Measurements from ENCODE around the gene CLEC19A.

The CLEC19A gene

DNA sequence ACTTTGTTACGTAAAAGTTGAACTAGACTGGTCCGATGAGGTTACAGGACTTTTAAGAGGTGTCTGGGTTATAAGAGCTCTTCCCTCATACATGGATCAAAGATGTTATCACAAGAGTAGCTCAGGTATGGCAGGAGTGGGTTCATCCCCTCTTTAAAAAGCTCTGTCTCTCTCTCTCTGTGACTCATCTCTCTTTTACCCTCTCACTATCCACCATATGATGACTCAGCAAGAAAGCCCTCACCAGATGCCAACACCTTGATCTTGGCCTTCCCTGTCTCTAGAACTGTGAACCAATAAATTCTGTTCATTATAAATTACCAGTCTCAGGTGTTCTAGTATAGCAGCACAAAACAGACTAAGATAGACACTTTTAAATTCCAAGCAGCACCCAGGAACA is 1.9 kb upstream of the CLEC19A start:
- Histone ChIP-seq H3K4me2 (no peak overlapping the region), H3K27ac (no peak overlapping the region), H4K20me1 (ENCODE audit: insufficient read depth) (no peaks in the 10 kb centered on the region), H3K36me3 (ENCODE audit: insufficient read depth) (no peaks in the 10 kb centered on the region), H3K9ac (no peak overlapping the region), H3K27me3 (ENCODE audit: insufficient read depth, low read depth) (no peaks in the 10 kb centered on the region), H3K4me3 (IDR thresholded peaks at IDR 0.05; ENCODE audit: insufficient read depth, low read depth, low read length) (no peak overlapping the region), H3K79me2 (ENCODE audit: insufficient read depth, low read depth) (no peaks in the 10 kb centered on the region), H3K4me1 (ENCODE audit: low read depth, poor library complexity, severe bottlenecking) (no peaks in the 10 kb centered on the region), H2AFZ (ENCODE audit: low read depth) (no peak overlapping the region)
- TF ChIP-seq, protein P1, sequence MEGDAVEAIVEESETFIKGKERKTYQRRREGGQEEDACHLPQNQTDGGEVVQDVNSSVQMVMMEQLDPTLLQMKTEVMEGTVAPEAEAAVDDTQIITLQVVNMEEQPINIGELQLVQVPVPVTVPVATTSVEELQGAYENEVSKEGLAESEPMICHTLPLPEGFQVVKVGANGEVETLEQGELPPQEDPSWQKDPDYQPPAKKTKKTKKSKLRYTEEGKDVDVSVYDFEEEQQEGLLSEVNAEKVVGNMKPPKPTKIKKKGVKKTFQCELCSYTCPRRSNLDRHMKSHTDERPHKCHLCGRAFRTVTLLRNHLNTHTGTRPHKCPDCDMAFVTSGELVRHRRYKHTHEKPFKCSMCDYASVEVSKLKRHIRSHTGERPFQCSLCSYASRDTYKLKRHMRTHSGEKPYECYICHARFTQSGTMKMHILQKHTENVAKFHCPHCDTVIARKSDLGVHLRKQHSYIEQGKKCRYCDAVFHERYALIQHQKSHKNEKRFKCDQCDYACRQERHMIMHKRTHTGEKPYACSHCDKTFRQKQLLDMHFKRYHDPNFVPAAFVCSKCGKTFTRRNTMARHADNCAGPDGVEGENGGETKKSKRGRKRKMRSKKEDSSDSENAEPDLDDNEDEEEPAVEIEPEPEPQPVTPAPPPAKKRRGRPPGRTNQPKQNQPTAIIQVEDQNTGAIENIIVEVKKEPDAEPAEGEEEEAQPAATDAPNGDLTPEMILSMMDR (conservative IDR thresholded peaks at IDR 0.05; ENCODE audit: low read depth, low read length) = no peak

DNA sequence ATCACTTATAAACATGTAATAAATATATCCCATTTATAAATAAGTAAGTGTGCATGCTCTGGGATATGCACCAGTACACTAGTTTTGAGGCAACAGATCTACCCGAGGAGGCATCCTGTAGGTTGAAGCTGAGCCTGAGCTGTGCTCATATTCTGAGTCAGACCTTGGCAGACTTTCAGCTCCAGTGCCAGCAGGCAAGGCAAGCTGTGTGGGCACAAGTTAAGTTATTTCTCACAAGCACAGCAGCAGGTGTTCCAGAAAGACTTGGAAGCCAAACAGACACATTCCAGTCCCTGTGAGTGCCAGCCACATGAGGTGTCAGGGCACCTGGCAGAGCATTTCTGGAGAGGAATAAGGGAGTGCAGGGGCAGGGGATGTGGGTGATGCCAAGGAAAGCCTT is 1.3 kb upstream of the CLEC19A start:
- Histone ChIP-seq H3K4me1 (ENCODE audit: low read depth, poor library complexity, severe bottlenecking) (no peaks in the 10 kb centered on the region), H3K27me3 (ENCODE audit: insufficient read depth, low read depth) (no peaks in the 10 kb centered on the region), H2AFZ (ENCODE audit: low read depth) (no peak overlapping the region), H3K36me3 (ENCODE audit: insufficient read depth) (no peaks in the 10 kb centered on the region), H3K4me2 (no peak overlapping the region), H3K27ac (no peak overlapping the region), H3K79me2 (ENCODE audit: insufficient read depth, low read depth) (no peaks in the 10 kb centered on the region), H3K4me3 (IDR thresholded peaks at IDR 0.05; ENCODE audit: insufficient read depth, low read depth, low read length) (no peak overlapping the region), H4K20me1 (ENCODE audit: insufficient read depth) (no peaks in the 10 kb centered on the region), H3K9ac (no peak overlapping the region)
- TF ChIP-seq, protein P1 (conservative IDR thresholded peaks at IDR 0.05; ENCODE audit: low read depth, low read length) = no peak

DNA sequence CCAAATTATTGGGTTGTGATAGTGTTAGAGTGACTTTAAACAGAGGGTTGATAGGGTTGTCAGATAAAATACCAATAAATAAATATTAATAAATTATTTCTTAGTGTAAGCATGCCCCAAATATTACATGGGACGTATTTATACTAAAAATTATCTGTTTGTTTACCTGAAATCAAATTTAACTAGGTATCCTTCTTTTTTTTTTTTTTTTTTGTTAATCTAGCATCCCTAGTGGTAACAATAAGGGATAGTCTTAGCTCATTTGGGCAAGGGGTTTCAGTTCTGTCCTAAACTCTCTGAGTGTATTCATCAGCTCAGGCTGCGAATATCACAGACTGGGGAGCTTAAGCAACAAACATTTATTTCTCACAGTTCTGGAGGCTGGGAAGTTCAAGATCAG is 1.3 kb downstream of the CLEC19A start:
- no peaks in the 10 kb centered on the region for H3K36me3 ChIP-seq (ENCODE audit: insufficient read depth)
- H3K27me3 ChIP-seq (ENCODE audit: insufficient read depth, low read depth) = no peaks in the 10 kb centered on the region
- H3K9ac ChIP-seq = no peak overlapping the region
- TF ChIP-seq, protein P1 (conservative IDR thresholded peaks at IDR 0.05; ENCODE audit: low read depth, low read length) = no peak
- no peak overlapping the region for H3K27ac ChIP-seq
- no peak overlapping the region for H3K4me3 ChIP-seq (IDR thresholded peaks at IDR 0.05; ENCODE audit: insufficient read depth, low read depth, low read length)
- H2AFZ ChIP-seq (ENCODE audit: low read depth) = no peak overlapping the region
- H4K20me1 ChIP-seq (ENCODE audit: insufficient read depth) = no peaks in the 10 kb centered on the region
- H3K4me1 ChIP-seq (ENCODE audit: low read depth, poor library complexity, severe bottlenecking) = no peaks in the 10 kb centered on the region
- H3K4me2 ChIP-seq = no peak overlapping the region
- no peaks in the 10 kb centered on the region for H3K79me2 ChIP-seq (ENCODE audit: insufficient read depth, low read depth)

DNA sequence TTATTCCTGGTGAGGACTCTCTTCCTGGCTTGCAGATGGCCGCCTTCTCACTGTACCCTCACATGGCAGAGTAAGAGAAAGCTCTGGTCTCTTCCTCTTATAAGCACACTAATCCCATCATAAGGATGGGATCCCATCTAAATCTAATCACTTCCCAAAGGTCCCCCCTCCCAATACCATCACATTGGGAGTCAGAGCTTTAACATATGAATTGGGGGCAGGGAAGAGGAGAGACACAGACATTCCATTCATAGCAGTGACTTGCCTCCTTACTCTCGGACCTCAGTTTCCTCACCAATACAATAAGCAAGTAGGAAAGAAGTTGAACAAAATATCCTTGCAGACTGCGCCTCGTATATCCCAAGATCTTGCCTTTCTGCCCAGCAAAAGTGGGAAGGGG is 1.7 kb downstream of the CLEC19A start:
- Histone ChIP-seq H3K4me2 (no peak overlapping the region), H4K20me1 (ENCODE audit: insufficient read depth) (no peaks in the 10 kb centered on the region), H3K79me2 (ENCODE audit: insufficient read depth, low read depth) (no peaks in the 10 kb centered on the region), H2AFZ (ENCODE audit: low read depth) (no peak overlapping the region), H3K27me3 (ENCODE audit: insufficient read depth, low read depth) (no peaks in the 10 kb centered on the region), H3K4me3 (IDR thresholded peaks at IDR 0.05; ENCODE audit: insufficient read depth, low read depth, low read length) (no peak overlapping the region), H3K9ac (no peak overlapping the region), H3K4me1 (ENCODE audit: low read depth, poor library complexity, severe bottlenecking) (no peaks in the 10 kb centered on the region), H3K36me3 (ENCODE audit: insufficient read depth) (no peaks in the 10 kb centered on the region), H3K27ac (no peak overlapping the region)
- TF ChIP-seq, protein P1 (conservative IDR thresholded peaks at IDR 0.05; ENCODE audit: low read depth, low read length) = no peak
